HG03196 (cell line): ENCODE measurements around the gene APMAP.
"Not testable (repeated sequence)": the region's sequence is repeated elsewhere in the genome, so short reads cannot be mapped to it uniquely, and the experiment has no call there.

Experiments
- ATAC-seq: cut with Tn5 transposase; IDR thresholded peaks from one replicate; pipeline ENCODE4 v1.9.1; 2021; ENCODE audit not compliant: unreplicated experiment

APMAP gene

GRCh38 chr20:24954151-24954550 is 38.4 kb downstream of the APMAP start:
- ATAC-seq = no peak

GRCh38 chr20:24953621-24954133 is 38.9 kb downstream of the APMAP start:
- ATAC-seq = no peak

GRCh38 chr20:24953209-24953575 is 39.4 kb downstream of the APMAP start:
- ATAC-seq = no peak

DNA sequence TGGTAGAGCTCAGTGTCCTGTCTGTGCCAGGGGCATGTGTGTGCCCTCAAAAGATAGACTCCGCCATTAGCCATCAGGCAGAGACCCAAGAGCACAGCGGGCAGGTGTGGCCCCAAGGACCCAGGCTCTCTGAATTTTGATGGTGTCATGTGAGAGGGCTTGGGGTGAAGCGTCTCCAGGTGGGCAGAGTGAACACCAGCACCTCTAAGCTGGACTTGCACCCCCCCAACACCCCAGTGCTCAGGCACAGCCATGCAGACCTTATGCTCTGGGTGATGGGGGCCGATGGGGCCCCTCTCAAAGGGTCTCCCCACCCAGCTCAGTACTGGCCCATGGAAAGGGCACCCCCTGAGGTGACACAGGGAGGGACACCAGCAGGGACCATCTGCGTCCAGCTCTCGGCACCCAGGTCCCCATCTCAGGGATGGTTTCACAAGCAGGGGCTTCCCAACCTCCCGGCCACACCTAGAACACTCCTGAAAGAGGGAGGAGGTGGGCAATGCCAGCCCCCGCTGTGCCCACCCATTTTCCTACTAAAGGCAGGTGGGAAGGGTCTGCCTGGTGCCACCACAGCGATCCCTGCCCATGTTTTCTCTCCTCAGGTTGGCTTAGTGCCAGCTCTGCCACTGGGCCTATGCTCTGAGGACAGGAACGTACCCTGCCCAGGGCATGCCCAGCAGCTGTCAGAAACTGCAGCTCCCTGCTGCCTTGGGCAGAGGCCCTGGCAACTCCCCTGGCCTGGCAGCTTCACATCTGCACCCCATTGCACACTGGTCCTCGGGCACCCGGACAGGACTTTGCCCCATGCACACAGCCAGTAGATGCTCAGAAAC is 40.0 kb downstream of the APMAP start:
- no peak for ATAC-seq

DNA sequence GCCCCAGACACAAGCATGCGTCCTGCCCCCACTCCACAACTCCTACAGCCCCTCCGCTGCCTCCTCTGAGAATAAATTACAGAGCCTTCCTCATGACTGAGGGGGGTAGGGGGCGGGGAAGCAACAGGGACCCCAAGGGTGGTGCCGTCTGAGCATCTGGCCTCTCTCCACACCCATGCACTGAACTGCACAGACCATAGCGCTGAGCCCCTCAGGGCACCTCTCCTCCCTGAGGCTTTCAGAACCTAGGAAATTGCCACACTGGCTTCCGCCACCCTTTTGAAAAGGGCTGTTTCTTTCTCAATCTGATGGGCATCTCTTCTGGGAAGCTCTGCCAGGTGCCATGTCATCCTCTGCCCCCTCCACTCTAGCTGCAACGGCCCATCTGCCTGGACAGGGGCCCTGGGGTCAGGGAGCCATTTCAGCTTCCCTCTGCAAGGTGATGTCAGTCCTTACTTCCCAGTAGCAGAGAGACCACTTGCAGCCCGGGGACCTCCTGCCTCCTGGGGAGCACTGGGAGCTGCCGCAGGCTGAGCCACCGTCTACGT is 40.9 kb downstream of the APMAP start:
- no peak for ATAC-seq

- no peak for ATAC-seq
Observed at GRCh38 chr20:24950836-24951525, 41.6 kb downstream of the APMAP start.

DNA sequence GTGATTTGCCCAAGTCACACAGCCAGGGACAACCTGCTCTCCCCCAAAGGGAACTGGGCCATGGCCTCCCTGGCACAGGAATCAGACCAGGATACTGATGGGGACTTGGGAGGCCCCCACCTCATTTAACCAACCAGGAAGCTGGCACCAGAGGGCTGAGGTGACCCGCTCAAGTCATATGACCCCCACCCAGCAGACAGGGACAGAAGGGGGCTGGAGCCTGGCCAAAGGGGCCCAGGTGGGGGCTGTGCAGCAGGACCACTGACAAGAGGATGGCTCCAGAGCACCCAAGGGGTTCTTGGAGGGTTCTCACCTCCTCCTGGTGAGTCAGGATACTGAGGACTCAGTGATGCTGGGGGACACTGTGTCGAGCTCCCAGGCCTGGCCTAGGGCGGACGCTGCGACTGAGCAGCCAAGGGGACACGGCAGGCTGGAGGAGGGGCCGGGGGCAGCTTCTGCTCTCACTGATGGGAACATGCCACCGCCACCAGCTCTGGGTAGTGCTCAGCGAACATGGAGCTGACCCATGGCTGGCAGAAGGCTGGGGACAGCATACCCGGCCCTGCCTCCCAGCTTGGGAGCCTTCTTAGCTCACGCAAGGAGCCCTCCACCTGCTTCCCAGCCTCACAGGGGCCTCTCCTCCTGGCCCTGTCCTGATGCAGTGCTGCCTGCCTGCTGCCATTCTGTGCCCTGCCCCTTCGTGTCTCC is 42.3 kb downstream of the APMAP start:
- no peak for ATAC-seq

- ATAC-seq = no peak
Observed at GRCh38 chr20:24949756-24950127, 42.8 kb downstream of the APMAP start.

DNA sequence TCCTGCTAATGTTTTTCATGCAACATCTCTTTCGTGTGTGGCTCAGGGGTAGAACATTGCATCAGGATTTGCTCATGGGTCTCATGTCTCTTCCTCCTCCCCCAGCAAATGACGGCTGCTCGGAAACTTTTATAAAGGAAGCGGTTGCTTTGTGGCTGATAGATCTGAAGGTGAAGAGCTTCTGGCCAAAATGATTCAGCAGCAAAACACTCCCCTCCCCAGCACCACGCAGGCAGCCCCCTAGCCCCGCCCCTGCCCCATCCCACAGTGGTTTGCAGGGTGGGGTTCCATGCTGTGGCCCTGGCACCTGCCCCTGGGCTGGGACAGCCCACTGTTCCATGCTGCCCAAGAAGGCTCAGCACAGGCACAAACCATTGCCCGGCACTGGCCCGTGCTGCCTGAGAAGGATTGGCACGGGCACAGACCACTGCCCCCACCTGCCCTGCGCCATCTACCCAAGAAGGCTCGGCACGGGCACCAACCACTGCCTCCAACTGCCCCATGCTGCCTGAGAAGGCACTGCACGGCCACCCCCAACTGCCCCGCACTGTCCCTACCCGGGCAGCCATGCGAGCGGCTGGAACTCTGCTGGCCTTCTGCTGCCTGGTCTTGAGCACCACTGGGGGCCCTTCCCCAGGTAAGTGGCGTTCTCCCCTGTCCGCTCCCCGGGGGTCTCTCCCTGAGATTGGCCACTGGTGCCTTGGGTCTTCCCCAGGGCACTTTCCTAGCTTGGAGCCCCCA is 43.4 kb downstream of the APMAP start, which contains the start of gene CST7:
Gene CST7 (plus strand): TSS at position 331 of the 741 bp plus-strand sequence. CDS start 237 bp downstream, at position 568.
- peak; percentile 59 for ATAC-seq

DNA sequence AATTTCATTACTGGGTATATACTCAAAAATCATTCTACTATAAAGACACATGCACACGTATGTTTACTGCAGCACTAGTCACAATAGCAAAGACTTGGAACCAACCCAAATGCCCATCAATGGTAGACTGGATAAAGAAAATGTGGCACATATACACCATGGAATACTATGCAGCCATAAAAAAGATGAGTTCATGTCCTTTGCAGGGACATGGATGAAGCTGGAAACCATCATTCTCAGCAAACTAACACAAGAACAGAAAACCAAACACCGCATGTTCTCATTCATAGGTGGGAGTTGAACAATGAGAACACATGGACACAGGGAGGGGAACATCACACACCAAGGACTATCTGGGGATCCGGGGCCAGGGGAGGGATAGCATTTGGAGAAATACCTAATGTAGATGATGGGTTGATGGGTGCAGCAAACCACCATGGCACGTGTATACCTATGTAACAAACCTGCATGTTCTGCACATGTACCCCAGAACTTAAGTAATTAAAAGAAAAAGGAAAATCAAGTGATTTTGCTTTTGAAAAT is 44.1 kb downstream of the APMAP start:
- not testable (repeated sequence) for ATAC-seq

GRCh38 chr20:24946376-24946775 is 46.2 kb downstream of the APMAP start:
- not testable (repeated sequence) for ATAC-seq

GRCh38 chr20:24943731-24944130 is 48.8 kb downstream of the APMAP start:
- ATAC-seq = no peak

GRCh38 chr20:24943196-24943595 is 49.4 kb downstream of the APMAP start:
- ATAC-seq = no peak

- ATAC-seq = no peak
Observed at GRCh38 chr20:24942679-24943078, 49.9 kb downstream of the APMAP start.

DNA sequence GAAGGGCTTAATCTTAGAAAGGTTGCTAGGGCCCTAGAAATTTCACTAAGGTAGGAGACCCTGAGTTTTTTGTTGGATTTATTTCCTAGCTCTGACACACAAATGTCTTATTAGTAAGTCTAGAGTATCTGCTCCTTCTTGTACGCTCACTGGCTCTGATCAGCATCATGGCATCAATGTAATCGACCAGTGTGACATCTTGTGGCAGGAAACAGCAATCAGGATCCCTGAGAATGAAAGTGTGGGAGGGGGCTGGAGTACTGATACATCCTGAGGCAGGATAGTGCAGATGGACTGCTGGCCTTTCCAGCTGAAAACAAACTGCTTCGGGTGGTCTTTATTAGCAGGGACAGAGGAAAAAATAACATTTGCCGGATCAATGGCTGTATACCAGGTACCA is 53.5 kb downstream of the APMAP start:
- ATAC-seq = no peak

- ATAC-seq = no peak
Observed at GRCh38 chr20:24938498-24938897, 54.1 kb downstream of the APMAP start.

GRCh38 chr20:24937579-24937978 is 55.0 kb downstream of the APMAP start:
- no peak for ATAC-seq

GRCh38 chr20:24936526-24937407 is 55.8 kb downstream of the APMAP start:
- ATAC-seq = no peak
